Peyer's patch (tissue), 4 donors: ENCODE data around the gene SLC4A1.

ENCODE experiments used
- CTCF ChIP-seq, 6 experiments: fragments of 450-650 bp in 4 of 6; fragments of 200-600 bp in 2 of 6; sonication (generic) in 1 of 6; IDR thresholded peaks; one replicate each; pipeline ENCODE4 v1.5.1; 2017 to 2019; ENCODE audit warnings: antibody characterized with exemption in 6 of 6, mild to moderate bottlenecking in 3 of 6, moderate library complexity in 1 of 6
- POLR2A ChIP-seq, 2 donors: fragments of 450-650 bp; IDR thresholded peaks; one replicate each; pipeline ENCODE4 v1.5.1; 2017; ENCODE audit warnings: antibody characterized with exemption in 2 of 2, mild to moderate bottlenecking in 2 of 2, moderate library complexity in 2 of 2

- TF ChIP-seq CTCF (IDR thresholded peaks at IDR 0.05) (no peak), POLR2A (IDR thresholded peaks at IDR 0.05) (no peak)
These were observed 44.6 kb upstream of the SLC4A1 start for GRCh38 chr17:44312396-44313104.
